Stimulated activated CD8-positive, alpha-beta memory T cell treated with anti-CD3 and anti-CD28 coated beads, Interleukin-4, amount 100 ng/mL, for 1 hour (primary cell): ENCODE measurements around the gene NMT1.

Source experiments
- DNase-seq, 2 donors: peaks; one replicate each; pipeline ENCODE4 v3.0.0-alpha.2; 2020; ENCODE audit warnings: low read depth in 2 of 2, low spot score in 1 of 2

NMT1 gene

DNA sequence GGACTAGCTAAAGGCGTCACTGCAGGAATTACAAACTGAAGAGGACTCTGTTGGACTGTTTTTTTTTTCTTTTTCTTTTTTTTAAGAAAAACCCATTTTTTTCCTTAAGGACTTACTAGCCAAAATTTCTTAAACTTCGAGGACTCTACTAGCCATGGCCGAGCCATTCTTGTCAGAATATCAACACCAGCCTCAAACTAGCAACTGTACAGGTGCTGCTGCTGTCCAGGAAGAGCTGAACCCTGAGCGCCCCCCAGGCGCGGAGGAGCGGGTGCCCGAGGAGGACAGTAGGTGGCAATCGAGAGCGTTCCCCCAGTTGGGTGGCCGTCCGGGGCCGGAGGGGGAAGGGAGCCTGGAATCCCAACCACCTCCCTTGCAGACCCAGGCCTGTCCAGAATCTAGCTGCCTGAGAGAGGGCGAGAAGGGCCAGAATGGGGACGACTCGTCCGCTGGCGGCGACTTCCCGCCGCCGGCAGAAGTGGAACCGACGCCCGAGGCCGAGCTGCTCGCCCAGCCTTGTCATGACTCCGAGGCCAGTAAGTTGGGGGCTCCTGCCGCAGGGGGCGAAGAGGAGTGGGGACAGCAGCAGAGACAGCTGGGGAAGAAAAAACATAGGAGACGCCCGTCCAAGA lies 88.0 kb downstream of the NMT1 start:
- DNase-seq, result peak in 1 of 2 donors; percentile 61

DNA sequence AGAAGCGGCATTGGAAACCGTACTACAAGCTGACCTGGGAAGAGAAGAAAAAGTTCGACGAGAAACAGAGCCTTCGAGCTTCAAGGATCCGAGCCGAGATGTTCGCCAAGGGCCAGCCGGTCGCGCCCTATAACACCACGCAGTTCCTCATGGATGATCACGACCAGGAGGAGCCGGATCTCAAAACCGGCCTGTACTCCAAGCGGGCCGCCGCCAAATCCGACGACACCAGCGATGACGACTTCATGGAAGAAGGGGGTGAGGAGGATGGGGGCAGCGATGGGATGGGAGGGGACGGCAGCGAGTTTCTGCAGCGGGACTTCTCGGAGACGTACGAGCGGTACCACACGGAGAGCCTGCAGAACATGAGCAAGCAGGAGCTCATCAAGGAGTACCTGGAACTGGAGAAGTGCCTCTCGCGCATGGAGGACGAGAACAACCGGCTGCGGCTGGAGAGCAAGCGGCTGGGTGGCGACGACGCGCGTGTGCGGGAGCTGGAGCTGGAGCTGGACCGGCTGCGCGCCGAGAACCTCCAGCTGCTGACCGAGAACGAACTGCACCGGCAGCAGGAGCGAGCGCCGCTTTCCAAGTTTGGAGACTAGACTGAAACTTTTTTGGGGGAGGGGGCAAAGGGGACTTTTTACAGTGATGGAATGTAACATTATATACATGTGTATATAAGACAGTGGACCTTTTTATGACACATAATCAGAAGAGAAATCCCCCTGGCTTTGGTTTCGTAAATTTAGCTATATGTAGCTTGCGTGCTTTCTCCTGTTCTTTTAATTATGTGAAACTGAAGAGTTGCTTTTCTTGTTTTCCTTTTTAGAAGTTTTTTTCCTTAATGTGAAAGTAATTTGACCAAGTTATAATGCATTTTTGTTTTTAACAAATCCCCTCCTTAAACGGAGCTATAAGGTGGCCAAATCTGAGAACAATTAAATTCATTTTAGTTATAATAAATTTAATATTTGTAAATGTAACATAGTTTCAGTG lies 88.8 kb downstream of the NMT1 start:
- DNase-seq, result no peak

DNA sequence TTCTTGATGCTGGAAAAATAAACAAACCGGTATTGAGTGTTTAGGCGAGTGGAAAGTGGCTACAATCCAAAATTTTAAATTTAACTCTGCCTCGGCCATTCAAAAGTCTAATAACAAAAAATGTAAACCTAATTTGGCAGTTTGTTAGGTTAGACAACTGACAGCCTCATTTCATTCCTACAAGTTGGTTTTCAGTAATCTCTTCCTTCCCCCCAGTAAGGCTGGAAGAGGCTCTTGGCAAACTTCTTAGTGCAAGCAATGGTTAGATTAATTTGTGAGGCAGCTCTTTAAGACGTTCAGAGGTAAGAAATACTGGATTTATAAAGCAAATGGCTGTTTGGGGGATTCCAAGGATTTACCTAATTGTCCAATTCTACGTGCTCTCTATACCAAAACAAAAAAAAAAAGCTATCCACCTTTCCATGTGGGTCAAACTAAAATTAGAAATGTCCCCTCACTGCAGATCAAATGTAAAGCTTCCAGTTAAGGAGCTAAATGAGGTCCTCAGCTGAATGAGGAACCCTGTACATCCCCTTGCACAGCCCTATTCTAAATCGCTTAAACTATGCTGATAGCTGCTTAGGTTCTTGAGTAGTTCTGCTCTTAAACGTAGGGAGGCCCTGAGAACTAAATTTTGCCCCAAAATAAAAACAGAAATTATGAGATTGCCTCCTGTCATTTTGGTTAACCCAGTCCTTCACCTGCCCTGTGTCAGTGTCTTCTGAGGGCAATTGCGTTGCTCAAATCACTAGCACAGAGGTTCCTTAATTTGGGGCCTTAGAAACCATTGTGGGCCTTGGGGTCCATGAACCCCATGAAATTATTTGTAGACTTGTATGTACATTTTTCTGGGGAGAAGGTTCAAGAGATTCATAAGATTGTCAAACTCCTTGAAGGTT lies 90.0 kb downstream of the NMT1 start:
- DNase-seq, result no peak

GRCh38 chr17:45155029-45155428 lies 93.9 kb downstream of the NMT1 start:
- no peak for DNase-seq

DNA sequence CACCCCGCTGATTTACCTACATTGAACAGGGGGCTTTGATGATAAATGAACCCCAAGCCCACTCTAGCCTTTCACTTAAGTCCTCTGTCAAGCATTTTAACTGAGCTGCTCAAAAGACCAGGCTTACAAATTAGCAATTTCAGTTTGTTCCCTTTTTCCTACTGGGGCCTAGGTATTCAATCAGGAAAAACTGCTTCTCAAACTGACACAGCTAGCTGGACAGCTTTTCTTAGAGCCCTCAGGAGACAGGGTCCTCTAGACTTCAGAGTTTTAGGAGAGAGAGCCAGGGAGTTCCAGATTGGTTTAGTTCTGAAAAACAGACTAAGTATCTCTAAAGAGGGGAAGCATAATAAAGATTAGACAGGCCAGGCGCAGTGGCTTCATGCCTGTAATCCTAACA lies 94.4 kb downstream of the NMT1 start:
- DNase-seq, result no peak

- DNase-seq, result no peak
Observed at GRCh38 chr17:45156242-45156641, 95.1 kb downstream of the NMT1 start.
